ENCODE results near the gene ECSIT.

GRCh38 chr19:11456659-11457058 lies 72.3 kb downstream of the ECSIT start:
- TF ChIP-seq SIN3A (IDR thresholded peaks at IDR 0.05; ENCODE audit: borderline replicate concordance, insufficient read depth, low read depth, low read length) (no peak), POLR2AphosphoS5 (IDR thresholded peaks at IDR 0.05; ENCODE audit: low read depth, low read length) (no peak), REST (IDR thresholded peaks at IDR 0.05; ENCODE audit: insufficient read depth in 1 of 2, low read depth in 2 of 2, low read length in 1 of 2) (no peak)
- TF ChIP-seq, protein P1, sequence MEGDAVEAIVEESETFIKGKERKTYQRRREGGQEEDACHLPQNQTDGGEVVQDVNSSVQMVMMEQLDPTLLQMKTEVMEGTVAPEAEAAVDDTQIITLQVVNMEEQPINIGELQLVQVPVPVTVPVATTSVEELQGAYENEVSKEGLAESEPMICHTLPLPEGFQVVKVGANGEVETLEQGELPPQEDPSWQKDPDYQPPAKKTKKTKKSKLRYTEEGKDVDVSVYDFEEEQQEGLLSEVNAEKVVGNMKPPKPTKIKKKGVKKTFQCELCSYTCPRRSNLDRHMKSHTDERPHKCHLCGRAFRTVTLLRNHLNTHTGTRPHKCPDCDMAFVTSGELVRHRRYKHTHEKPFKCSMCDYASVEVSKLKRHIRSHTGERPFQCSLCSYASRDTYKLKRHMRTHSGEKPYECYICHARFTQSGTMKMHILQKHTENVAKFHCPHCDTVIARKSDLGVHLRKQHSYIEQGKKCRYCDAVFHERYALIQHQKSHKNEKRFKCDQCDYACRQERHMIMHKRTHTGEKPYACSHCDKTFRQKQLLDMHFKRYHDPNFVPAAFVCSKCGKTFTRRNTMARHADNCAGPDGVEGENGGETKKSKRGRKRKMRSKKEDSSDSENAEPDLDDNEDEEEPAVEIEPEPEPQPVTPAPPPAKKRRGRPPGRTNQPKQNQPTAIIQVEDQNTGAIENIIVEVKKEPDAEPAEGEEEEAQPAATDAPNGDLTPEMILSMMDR (IDR thresholded peaks at IDR 0.05), result no peak
